ENCODE data around the gene SPTLC3.

DNA sequence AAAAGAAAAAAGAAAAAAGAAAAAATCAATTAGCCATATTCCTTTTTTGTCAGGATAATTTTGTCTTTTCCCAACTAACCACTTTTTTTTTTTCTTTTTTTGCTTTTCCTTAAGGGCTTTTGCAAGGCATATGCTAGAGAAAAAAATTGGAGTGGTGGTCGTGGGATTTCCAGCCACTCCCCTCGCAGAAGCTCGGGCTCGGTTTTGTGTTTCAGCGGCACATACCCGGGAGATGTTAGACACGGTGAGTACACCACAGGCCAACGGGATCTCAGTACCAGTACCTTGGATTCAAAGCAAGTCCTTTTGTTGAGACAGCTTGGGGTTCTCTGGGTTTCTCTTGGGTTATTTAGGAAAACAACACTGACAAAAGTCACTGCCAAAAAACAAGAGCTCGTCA lies 151.1 kb downstream of the SPTLC3 start:
- TF ChIP-seq CTCF (IDR thresholded peaks at IDR 0.05) = no peak
- no peak for TF ChIP-seq POLR2A (IDR thresholded peaks at IDR 0.05)
- TF ChIP-seq EP300 (IDR thresholded peaks at IDR 0.05) = no peak
